ENCODE results near the gene RASAL2. TPM values are rescaled to one million over a fixed set of nuclear protein-coding genes. Genes with fewer than 3 reads are reported as not detected.
A peak's percentile ranks its signal among the peaks of the same experiment; 100 is the strongest.

Gene RASAL2
- total and polyA plus RNA-seq, 10 donors, result 0.42 to 24.4 (median 14.6) TPM

DNA sequence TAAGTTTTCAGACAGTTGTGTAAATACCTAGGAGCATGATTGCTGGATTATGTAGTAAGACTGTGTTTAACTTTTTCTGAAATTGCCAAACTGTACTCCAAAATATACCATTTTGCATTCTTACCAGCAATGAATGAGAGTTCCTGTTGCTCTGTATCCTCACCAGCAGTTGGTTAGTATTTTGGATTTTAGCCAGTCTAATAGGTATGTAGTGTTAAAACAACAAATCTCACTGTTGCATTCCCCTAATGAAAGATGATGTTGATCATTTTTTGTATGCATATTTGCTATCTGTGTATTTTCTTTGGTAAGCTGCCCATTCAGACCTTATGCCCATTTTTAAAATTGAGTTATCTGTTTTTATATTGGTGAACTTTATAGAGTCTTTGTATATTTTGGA, 89.9 kb downstream of the RASAL2 start:
- Histone ChIP-seq H3K27ac (no peak overlapping the region), H3K9me3 (peaks cover 0 to 5% (median 0%) of the 10 kb centered on the region in 8 donors), H3K4me3 (no peak overlapping the region), H3K27me3 (replicated peaks in 1 of 7) (no peaks in the 10 kb centered on the region), H3K36me3 (no peaks in the 10 kb centered on the region), H3K4me1 (peaks cover 0 to 9% (median 0%) of the 10 kb centered on the region in 6 donors)
- no peak for TF ChIP-seq POLR2A (IDR thresholded peaks at IDR 0.05)
- TF ChIP-seq, protein P1, sequence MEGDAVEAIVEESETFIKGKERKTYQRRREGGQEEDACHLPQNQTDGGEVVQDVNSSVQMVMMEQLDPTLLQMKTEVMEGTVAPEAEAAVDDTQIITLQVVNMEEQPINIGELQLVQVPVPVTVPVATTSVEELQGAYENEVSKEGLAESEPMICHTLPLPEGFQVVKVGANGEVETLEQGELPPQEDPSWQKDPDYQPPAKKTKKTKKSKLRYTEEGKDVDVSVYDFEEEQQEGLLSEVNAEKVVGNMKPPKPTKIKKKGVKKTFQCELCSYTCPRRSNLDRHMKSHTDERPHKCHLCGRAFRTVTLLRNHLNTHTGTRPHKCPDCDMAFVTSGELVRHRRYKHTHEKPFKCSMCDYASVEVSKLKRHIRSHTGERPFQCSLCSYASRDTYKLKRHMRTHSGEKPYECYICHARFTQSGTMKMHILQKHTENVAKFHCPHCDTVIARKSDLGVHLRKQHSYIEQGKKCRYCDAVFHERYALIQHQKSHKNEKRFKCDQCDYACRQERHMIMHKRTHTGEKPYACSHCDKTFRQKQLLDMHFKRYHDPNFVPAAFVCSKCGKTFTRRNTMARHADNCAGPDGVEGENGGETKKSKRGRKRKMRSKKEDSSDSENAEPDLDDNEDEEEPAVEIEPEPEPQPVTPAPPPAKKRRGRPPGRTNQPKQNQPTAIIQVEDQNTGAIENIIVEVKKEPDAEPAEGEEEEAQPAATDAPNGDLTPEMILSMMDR (IDR thresholded peaks at IDR 0.05 in 8 of 11, conservative IDR thresholded peaks at IDR 0.05 in 3 of 11), result no peak
- TF ChIP-seq POLR2AphosphoS5 (IDR thresholded peaks at IDR 0.05), result no peak
- DNase-seq, result no peak
- intact Hi-C loops (cut with DNase I; ENCODE audit: low total_unique reads), result no loop called here

DNA sequence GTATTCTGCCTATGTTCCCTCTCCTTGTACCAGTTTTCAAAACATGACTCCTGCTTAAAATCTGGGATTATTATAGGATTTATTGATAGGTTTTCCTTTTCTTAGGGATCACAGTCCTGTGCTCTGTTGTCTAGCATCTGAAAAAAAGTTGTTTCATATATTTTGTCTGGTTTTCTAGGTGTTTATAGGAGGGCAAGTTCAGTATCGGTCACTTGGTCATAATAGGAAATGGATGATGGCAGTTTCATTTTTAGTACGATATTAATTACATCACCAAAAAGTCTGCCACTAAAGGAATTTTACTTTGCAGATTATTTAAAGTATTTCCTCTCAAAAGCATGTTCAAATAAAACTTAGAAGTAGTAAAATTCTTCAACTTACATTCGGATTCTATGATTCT, 94.4 kb downstream of the RASAL2 start:
- Histone ChIP-seq H3K27ac (peak overlapping the region in 2 of 8 donors; percentile 28 to 32), H3K4me1 (peaks cover 0 to 19% (median 4%) of the 10 kb centered on the region in 6 donors), H3K27me3 (replicated peaks in 1 of 7) (no peaks in the 10 kb centered on the region), H3K9me3 (peaks cover 0 to 5% (median 0%) of the 10 kb centered on the region in 8 donors), H3K4me3 (peak overlapping the region in 2 of 8 donors; percentile 9 to 17), H3K36me3 (no peaks in the 10 kb centered on the region)
- no peak for DNase-seq
- no peak for TF ChIP-seq POLR2AphosphoS5 (IDR thresholded peaks at IDR 0.05)
- WGBS, 5 donors, result 32 to 67% (median 48%) methylated on average over 3 of the region's 3 CpGs
- intact Hi-C loops (cut with DNase I; ENCODE audit: low total_unique reads), result loop anchor here (5.0 kb wide), 1 partner anchor 241 kb away; no protein-coding TSS in a partner anchor

DNA sequence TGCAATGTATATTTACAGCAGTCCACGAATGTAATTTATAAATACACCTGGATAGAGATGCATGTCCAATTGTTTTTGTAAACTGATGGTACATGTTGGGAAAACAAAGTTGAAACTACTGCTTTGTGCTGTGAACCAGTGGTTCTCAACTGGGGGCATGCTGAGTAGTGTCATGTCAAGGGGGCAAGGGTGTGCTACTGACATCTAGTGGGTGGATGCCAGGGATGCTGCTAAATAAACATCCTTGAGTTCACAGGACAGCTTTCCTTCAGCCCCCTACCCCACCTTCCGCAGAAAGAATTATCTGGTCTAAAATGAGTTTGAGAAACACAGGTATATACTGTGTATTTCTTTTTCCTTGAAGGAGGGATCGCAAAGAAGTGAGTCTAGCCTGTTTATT, 95.9 kb downstream of the RASAL2 start:
- Histone ChIP-seq H3K4me1 (peaks cover 0 to 17% (median 4%) of the 10 kb centered on the region in 6 donors), H3K27me3 (replicated peaks in 1 of 7) (no peaks in the 10 kb centered on the region), H3K27ac (no peak overlapping the region), H3K4me3 (no peak overlapping the region), H3K36me3 (no peaks in the 10 kb centered on the region), H3K9me3 (peaks cover 0 to 5% (median 0%) of the 10 kb centered on the region in 8 donors)
- intact Hi-C loops (cut with DNase I; ENCODE audit: low total_unique reads), result loop anchor here (5.0 kb wide), 1 partner anchor 243 kb away; no protein-coding TSS in a partner anchor
- peak; percentile 17 for DNase-seq
- no peak for TF ChIP-seq POLR2A (IDR thresholded peaks at IDR 0.05)
- TF ChIP-seq, protein P1 (IDR thresholded peaks at IDR 0.05 in 8 of 11, conservative IDR thresholded peaks at IDR 0.05 in 3 of 11), result peak in 6 of 11 experiments; percentile 25 to 52 (median 44)
- WGBS, 5 donors, result 67 to 74% (median 72%) methylated on average over 3 of the region's 3 CpGs

DNA sequence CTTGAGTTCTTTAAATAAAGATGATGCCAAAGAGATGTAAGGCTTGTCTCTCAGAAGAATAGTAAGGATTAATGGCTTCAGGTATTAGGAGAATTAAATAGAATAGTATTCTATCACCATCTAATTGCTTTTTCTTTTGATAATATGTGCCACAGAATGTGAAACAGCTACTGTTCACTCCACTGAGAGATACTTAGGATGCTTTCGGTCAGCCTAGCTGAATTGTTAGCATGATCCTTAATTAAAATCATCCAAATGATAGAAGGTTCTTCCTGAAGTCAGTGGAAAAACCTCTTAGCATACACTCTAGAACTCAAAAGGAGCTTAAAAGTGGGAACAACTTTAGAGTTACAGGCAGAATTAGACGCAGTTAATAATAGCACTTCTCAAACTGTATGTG, 97.0 kb downstream of the RASAL2 start:
- no peaks in the 10 kb centered on the region for H3K27me3 ChIP-seq (replicated peaks in 1 of 7)
- H3K9me3 ChIP-seq, result peaks cover 0 to 5% (median 0%) of the 10 kb centered on the region in 8 donors
- no peaks in the 10 kb centered on the region for H3K36me3 ChIP-seq
- 71 to 92% (median 85%) methylated on average over 2 of the region's 2 CpGs for WGBS, 5 donors
- TF ChIP-seq, protein P1 (IDR thresholded peaks at IDR 0.05 in 8 of 11, conservative IDR thresholded peaks at IDR 0.05 in 3 of 11), result no peak
- TF ChIP-seq POLR2AphosphoS5 (IDR thresholded peaks at IDR 0.05), result no peak
- TF ChIP-seq POLR2A (IDR thresholded peaks at IDR 0.05), result no peak
- H3K27ac ChIP-seq, result no peak overlapping the region
- H3K4me1 ChIP-seq, result peaks cover 0 to 11% (median 4%) of the 10 kb centered on the region in 6 donors
- no peak for DNase-seq
- H3K4me3 ChIP-seq, result no peak overlapping the region
- intact Hi-C loops (cut with DNase I; ENCODE audit: low total_unique reads), result no loop called here

All from spleen (tissue), 11 donors.